ENCODE data around the gene CLCN7.

CLCN7 gene

GRCh38 chr16:1477033-1477432, 2.2 kb upstream of the CLCN7 start:
- Histone ChIP-seq H3K27me3 (ENCODE audit: insufficient read depth, low read depth) (peaks cover 7% of the 10 kb centered on the region), H3K79me2 (ENCODE audit: insufficient read depth, low read depth) (peaks cover 12% of the 10 kb centered on the region; the same call in 1 of the 2 replicates), H3K4me3 (IDR thresholded peaks at IDR 0.05; ENCODE audit: insufficient read depth, low read depth, low read length) (no peak overlapping the region), H3K4me2 (no peak overlapping the region), H3K27ac (no peak overlapping the region), H3K4me1 (ENCODE audit: low read depth, poor library complexity, severe bottlenecking) (peaks cover 18% of the 10 kb centered on the region), H4K20me1 (ENCODE audit: insufficient read depth) (no peaks in the 10 kb centered on the region), H3K36me3 (ENCODE audit: insufficient read depth) (no peaks in the 10 kb centered on the region), H3K9ac (no peak overlapping the region), H2AFZ (ENCODE audit: low read depth) (no peak overlapping the region)
- TF ChIP-seq, protein P1, sequence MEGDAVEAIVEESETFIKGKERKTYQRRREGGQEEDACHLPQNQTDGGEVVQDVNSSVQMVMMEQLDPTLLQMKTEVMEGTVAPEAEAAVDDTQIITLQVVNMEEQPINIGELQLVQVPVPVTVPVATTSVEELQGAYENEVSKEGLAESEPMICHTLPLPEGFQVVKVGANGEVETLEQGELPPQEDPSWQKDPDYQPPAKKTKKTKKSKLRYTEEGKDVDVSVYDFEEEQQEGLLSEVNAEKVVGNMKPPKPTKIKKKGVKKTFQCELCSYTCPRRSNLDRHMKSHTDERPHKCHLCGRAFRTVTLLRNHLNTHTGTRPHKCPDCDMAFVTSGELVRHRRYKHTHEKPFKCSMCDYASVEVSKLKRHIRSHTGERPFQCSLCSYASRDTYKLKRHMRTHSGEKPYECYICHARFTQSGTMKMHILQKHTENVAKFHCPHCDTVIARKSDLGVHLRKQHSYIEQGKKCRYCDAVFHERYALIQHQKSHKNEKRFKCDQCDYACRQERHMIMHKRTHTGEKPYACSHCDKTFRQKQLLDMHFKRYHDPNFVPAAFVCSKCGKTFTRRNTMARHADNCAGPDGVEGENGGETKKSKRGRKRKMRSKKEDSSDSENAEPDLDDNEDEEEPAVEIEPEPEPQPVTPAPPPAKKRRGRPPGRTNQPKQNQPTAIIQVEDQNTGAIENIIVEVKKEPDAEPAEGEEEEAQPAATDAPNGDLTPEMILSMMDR (conservative IDR thresholded peaks at IDR 0.05; ENCODE audit: low read depth, low read length) = no peak

DNA sequence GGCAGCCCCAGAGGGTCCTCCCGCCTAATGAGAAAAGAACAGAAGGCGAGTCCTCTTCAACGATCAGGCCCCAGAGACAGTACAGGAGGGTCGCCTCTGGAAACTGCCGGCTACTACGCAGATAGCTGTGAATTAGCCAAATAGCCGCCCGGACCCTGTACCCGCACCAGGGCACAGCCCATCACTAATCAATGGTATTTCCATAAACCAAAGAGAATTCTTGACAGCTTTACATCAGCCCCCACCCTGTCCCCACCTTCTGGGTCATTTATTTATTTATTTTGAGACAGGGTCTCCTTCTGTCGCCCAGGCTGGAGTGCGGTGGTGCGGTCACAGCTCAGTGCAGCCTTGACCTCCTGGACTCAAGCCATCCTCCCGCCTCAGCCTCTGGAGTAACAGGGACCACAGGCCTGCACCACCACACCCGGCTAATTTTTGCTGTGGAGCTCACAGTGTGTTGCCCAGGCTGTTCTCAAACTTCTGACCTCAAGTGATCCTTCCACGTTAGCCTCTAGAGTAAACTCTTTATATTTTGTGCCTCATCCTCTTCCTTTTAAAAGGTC, 805 bp upstream of the CLCN7 start:
- Histone ChIP-seq H2AFZ (ENCODE audit: low read depth) (peak overlapping the region; percentile 98), H3K4me1 (ENCODE audit: low read depth, poor library complexity, severe bottlenecking) (peaks cover 16% of the 10 kb centered on the region), H3K27ac (peak overlapping the region; percentile 68), H3K9ac (peak overlapping the region; percentile 92; the same call in 1 of the 2 replicates), H3K36me3 (ENCODE audit: insufficient read depth) (no peaks in the 10 kb centered on the region), H3K27me3 (ENCODE audit: insufficient read depth, low read depth) (peaks cover 3% of the 10 kb centered on the region; the same call in 1 of the 2 replicates), H4K20me1 (ENCODE audit: insufficient read depth) (no peaks in the 10 kb centered on the region), H3K4me2 (peak overlapping the region; percentile 95), H3K79me2 (ENCODE audit: insufficient read depth, low read depth) (peaks cover 12% of the 10 kb centered on the region; the same call in 1 of the 2 replicates), H3K4me3 (IDR thresholded peaks at IDR 0.05; ENCODE audit: insufficient read depth, low read depth, low read length) (peak overlapping the region; percentile 70)
- TF ChIP-seq, protein P1 (conservative IDR thresholded peaks at IDR 0.05; ENCODE audit: low read depth, low read length) = no peak

DNA sequence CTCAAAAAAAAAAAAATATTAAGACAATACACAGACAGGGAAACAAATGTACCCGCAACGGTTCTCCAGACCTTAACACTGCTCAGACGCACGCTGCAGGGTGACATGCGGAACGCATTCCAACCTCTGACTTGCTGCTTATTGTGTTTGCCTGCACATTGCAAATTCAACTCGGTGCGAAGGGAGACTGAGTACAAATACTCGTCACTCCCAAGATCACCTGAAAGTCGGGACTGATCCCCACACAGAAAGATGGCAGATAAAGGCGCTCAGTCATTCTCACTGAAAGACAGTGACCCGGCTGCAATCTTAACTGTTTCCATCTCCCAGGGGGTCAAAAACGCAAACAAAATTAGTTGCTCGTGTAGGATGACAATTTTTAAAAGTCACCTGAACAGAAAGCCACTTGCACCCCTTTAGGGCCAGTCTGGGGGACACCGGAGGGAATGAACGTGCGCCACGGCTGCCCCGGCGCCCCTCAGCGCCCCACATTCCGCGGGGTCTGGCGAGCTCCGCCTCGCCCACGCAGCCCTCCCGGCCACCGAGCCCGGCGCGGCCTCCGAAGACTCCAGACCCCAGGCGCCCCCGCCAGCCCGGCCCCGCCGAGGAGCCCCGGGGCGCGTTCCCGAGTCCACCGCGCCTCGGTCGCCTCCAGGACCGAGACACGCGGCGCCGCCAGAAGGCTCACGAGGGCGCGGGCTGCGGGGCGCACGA, 589 bp downstream of the CLCN7 start:
- Histone ChIP-seq H3K4me1 (ENCODE audit: low read depth, poor library complexity, severe bottlenecking) (peaks cover 16% of the 10 kb centered on the region), H3K36me3 (ENCODE audit: insufficient read depth) (no peaks in the 10 kb centered on the region), H3K79me2 (ENCODE audit: insufficient read depth, low read depth) (peaks cover 12% of the 10 kb centered on the region; the same call in 1 of the 2 replicates), H3K9ac (peak overlapping the region; percentile 92), H3K4me3 (IDR thresholded peaks at IDR 0.05; ENCODE audit: insufficient read depth, low read depth, low read length) (no peak overlapping the region), H3K27ac (peak overlapping the region; percentile 2; the same call in 1 of the 2 replicates), H3K27me3 (ENCODE audit: insufficient read depth, low read depth) (no peaks in the 10 kb centered on the region), H2AFZ (ENCODE audit: low read depth) (peak overlapping the region; percentile 98), H3K4me2 (peak overlapping the region; percentile 95), H4K20me1 (ENCODE audit: insufficient read depth) (no peaks in the 10 kb centered on the region)
- TF ChIP-seq, protein P1 (conservative IDR thresholded peaks at IDR 0.05; ENCODE audit: low read depth, low read length) = no peak

GRCh38 chr16:1472974-1473373, 1.9 kb downstream of the CLCN7 start:
- H3K4me1 ChIP-seq (ENCODE audit: low read depth, poor library complexity, severe bottlenecking) = peaks cover 16% of the 10 kb centered on the region
- no peaks in the 10 kb centered on the region for H3K27me3 ChIP-seq (ENCODE audit: insufficient read depth, low read depth)
- no peak overlapping the region for H3K4me2 ChIP-seq
- TF ChIP-seq, protein P1 (conservative IDR thresholded peaks at IDR 0.05; ENCODE audit: low read depth, low read length) = no peak
- H3K79me2 ChIP-seq (ENCODE audit: insufficient read depth, low read depth) = peaks cover 12% of the 10 kb centered on the region; the same call in 1 of the 2 replicates
- H3K4me3 ChIP-seq (IDR thresholded peaks at IDR 0.05; ENCODE audit: insufficient read depth, low read depth, low read length) = no peak overlapping the region
- no peak overlapping the region for H2AFZ ChIP-seq (ENCODE audit: low read depth)
- H3K36me3 ChIP-seq (ENCODE audit: insufficient read depth) = no peaks in the 10 kb centered on the region
- no peak overlapping the region for H3K9ac ChIP-seq
- H3K27ac ChIP-seq = no peak overlapping the region
- H4K20me1 ChIP-seq (ENCODE audit: insufficient read depth) = no peaks in the 10 kb centered on the region

All from KMS-11 (cell line).